HepG2 (cell line): Measurements from ENCODE around the gene DTNB. TPM values are rescaled to one million over a fixed set of nuclear protein-coding genes. Genes with fewer than 3 reads are reported as not detected.

Source experiments
- DMAP1 ChIP-seq: IDR thresholded peaks from 2 replicates; pipeline ENCODE4 v1.6.1; 2016
- GATAD2A ChIP-seq: IDR thresholded peaks from 2 replicates; pipeline ENCODE4 v1.6.1; 2016
- KDM2A ChIP-seq: sonication (generic); formaldehyde crosslinking; IDR thresholded peaks from 2 replicates; pipeline ENCODE4 v1.4.0; 2020; ENCODE audit warnings: low read depth, missing genetic modification reagents, borderline replicate concordance
- NCOA2 ChIP-seq: sonication (generic); formaldehyde crosslinking; IDR thresholded peaks from 2 replicates; pipeline ENCODE4 v1.8.0; 2022; ENCODE audit warnings: inconsistent platforms
- PHF21A ChIP-seq: sonication (generic); formaldehyde crosslinking; IDR thresholded peaks from 2 replicates; pipeline ENCODE4 v1.5.0; 2020; ENCODE audit warnings: mild to moderate bottlenecking, missing genetic modification reagents
- RFX1 ChIP-seq: fragments of 450-650 bp; IDR thresholded peaks from 2 replicates; pipeline ENCODE4 v1.6.1; 2017
- RFXAP ChIP-seq: sonication (generic); formaldehyde crosslinking; IDR thresholded peaks from 2 replicates; pipeline ENCODE4 v1.4.0; 2020; ENCODE audit warnings: missing genetic modification reagents, borderline replicate concordance
- YEATS2 ChIP-seq: sonication (generic); formaldehyde crosslinking; IDR thresholded peaks from 2 replicates; pipeline ENCODE4 v1.4.0; 2020; ENCODE audit warnings: missing genetic modification reagents, borderline replicate concordance
- YY1 ChIP-seq: IDR thresholded peaks from 2 replicates; pipeline ENCODE4 v1.6.1; 2011; ENCODE audit warnings: low read length, low read depth, moderate library complexity, mild to moderate bottlenecking; ENCODE audit not compliant: insufficient read depth, insufficient replicate concordance
- ZNF274 ChIP-seq: sonication (generic); formaldehyde crosslinking; IDR thresholded peaks from 2 replicates; pipeline ENCODE4 v1.5.1; 2020; ENCODE audit warnings: mild to moderate bottlenecking, missing genetic modification reagents
- ZNF446 ChIP-seq: sonication (generic); formaldehyde crosslinking; IDR thresholded peaks from 2 replicates; pipeline ENCODE4 v1.5.0; 2020; ENCODE audit warnings: mild to moderate bottlenecking, missing genetic modification reagents
- ZNF460 ChIP-seq: sonication (generic); formaldehyde crosslinking; IDR thresholded peaks from 2 replicates; pipeline ENCODE4 v1.5.1; 2020; ENCODE audit warnings: missing genetic modification reagents, mild to moderate bottlenecking, borderline replicate concordance
- ZNF562 ChIP-seq: sonication (generic); formaldehyde crosslinking; IDR thresholded peaks from 2 replicates; pipeline ENCODE4 v1.8.0; 2022; ENCODE audit warnings: missing genetic modification reagents, borderline replicate concordance
- ZNF589 ChIP-seq: sonication (generic); formaldehyde crosslinking; conservative IDR thresholded peaks from 2 replicates; pipeline ENCODE4 v1.8.0; 2022; ENCODE audit warnings: mild to moderate bottlenecking, moderate library complexity, missing genetic modification reagents
- ZNF879 ChIP-seq: sonication (generic); formaldehyde crosslinking; IDR thresholded peaks from 2 replicates; pipeline ENCODE4 v1.8.1; 2023; ENCODE audit warnings: missing genetic modification reagents
- polyA plus RNA-seq, 8 experiments: library from polyadenylated mRNA; depleted of rRNA in 3 of 8; stranded (reverse) in 7 of 8; unstranded in 1 of 8; fragments of >200 nt; fragmentation: Illumina TruSeq in 4 of 8; extraction: Trizol in 4 of 8; gene quantifications; 2 replicates each; pipeline versions ENCODE4 v1.2.1 to v1.2.3, GENCODE V29; 2011 to 2016; ENCODE audit warnings: low read depth in 4 of 8, missing spikeins in 1 of 8, mixed read lengths in 1 of 8; ENCODE audit not compliant: insufficient read depth in 1 of 8
- total RNA-seq, 5 experiments: library from RNA; depleted of rRNA; stranded (reverse); fragments of >200 nt; fragmentation: Illumina TruSeq; extraction: Trizol; gene quantifications; 2 replicates each; pipeline ENCODE4 v1.2.3, GENCODE V29; 2016; ENCODE audit warnings: low read depth in 1 of 5
- TF ChIP-seq, protein P1 (sequence below): sonication (generic); formaldehyde crosslinking; IDR thresholded peaks from 2 replicates; pipeline ENCODE4 v1.8.0; 2022; ENCODE audit warnings: missing genetic modification reagents, mild to moderate bottlenecking, moderate library complexity, borderline replicate concordance
- TF ChIP-seq, protein P2 (sequence below): sonication (generic); formaldehyde crosslinking; IDR thresholded peaks from 2 replicates; pipeline ENCODE4 v1.4.0; 2020; ENCODE audit warnings: missing genetic modification reagents
- TF ChIP-seq, protein P3 (sequence below): sonication (generic); formaldehyde crosslinking; IDR thresholded peaks from 2 replicates; pipeline ENCODE4 v1.9.0; 2022; ENCODE audit warnings: low read depth, missing genetic modification reagents
- TF ChIP-seq, protein P4 (sequence below): sonication (generic); formaldehyde crosslinking; IDR thresholded peaks from 2 replicates; pipeline ENCODE4 v1.5.0; 2020; ENCODE audit warnings: missing genetic modification reagents, mild to moderate bottlenecking, borderline replicate concordance
- TF ChIP-seq, protein P5 (sequence below): sonication (generic); formaldehyde crosslinking; IDR thresholded peaks from 2 replicates; pipeline ENCODE4 v1.4.0; 2020; ENCODE audit warnings: missing genetic modification reagents, mild to moderate bottlenecking, borderline replicate concordance

DTNB gene
- total and polyA plus RNA-seq, 2 of the 13 experiments (the other 11 are each of a cell fraction or from before 2014, with no cell fraction given): 14.4 to 23.9 TPM

DNA sequence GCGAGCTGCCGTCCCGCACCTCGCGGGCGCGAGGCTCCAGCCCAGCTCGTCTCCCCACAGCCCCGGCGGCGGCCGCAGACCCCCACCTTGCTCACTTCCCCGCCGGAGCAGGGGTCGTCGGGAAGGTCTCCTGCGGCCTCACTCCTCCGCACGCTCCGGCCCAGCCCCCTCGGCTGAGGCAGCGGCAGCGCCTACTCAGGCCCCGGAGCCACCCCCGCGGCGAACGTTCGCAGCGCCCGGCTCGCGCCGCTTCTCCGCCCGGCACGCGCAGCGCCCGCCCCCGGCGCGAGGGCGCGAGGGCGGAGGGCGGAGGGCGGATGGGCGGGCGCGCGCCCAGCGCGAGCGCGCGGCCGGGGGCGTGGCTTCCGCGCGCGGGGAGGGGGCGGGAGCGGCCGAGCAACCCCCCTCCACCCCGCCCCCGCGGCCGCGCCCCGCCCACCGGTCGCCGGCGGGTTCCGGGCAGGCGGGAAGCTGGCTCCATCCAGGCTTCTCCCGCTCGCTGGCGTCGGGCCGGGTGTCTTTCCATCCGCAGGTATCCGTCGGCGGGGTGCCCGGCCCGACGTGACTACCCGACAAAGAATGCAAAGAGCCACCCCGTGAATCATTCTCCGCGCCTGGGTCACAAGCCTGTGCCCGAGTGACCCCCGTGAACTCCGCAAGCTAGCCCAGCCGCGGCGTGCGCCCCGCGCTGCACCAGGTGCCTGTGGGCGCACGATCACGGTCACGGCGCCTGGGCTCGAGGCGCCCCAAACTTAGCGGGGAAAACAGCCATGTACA lies at the start of gene DTNB (continued):
- TF ChIP-seq, protein P1, sequence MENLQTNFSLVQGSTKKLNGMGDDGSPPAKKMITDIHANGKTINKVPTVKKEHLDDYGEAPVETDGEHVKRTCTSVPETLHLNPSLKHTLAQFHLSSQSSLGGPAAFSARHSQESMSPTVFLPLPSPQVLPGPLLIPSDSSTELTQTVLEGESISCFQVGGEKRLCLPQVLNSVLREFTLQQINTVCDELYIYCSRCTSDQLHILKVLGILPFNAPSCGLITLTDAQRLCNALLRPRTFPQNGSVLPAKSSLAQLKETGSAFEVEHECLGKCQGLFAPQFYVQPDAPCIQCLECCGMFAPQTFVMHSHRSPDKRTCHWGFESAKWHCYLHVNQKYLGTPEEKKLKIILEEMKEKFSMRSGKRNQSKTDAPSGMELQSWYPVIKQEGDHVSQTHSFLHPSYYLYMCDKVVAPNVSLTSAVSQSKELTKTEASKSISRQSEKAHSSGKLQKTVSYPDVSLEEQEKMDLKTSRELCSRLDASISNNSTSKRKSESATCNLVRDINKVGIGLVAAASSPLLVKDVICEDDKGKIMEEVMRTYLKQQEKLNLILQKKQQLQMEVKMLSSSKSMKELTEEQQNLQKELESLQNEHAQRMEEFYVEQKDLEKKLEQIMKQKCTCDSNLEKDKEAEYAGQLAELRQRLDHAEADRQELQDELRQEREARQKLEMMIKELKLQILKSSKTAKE (CRISPR knock-in tag): no peak
- TF ChIP-seq, protein P2, sequence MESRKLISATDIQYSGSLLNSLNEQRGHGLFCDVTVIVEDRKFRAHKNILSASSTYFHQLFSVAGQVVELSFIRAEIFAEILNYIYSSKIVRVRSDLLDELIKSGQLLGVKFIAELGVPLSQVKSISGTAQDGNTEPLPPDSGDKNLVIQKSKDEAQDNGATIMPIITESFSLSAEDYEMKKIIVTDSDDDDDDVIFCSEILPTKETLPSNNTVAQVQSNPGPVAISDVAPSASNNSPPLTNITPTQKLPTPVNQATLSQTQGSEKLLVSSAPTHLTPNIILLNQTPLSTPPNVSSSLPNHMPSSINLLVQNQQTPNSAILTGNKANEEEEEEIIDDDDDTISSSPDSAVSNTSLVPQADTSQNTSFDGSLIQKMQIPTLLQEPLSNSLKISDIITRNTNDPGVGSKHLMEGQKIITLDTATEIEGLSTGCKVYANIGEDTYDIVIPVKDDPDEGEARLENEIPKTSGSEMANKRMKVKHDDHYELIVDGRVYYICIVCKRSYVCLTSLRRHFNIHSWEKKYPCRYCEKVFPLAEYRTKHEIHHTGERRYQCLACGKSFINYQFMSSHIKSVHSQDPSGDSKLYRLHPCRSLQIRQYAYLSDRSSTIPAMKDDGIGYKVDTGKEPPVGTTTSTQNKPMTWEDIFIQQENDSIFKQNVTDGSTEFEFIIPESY (CRISPR knock-in tag): peak; percentile 74
- TF ChIP-seq NCOA2 (CRISPR knock-in tag) (no peak), YY1 (no peak), KDM2A (peak; percentile 42; the same call in 1 of the 2 replicates), ZNF562 (CRISPR knock-in tag) (peak; percentile 52; the same call in 1 of the 2 replicates), GATAD2A (no peak), ZNF446 (CRISPR knock-in tag) (no peak), YEATS2 (CRISPR knock-in tag) (peak; percentile 72), DMAP1 (CRISPR knock-in tag) (no peak), ZNF589 (CRISPR knock-in tag) (no peak; the same call in 1 of the 2 replicates), PHF21A (no peak; the same call in 1 of the 2 replicates), ZNF274 (CRISPR knock-in tag) (0 out of 2 replicates have a peak, but pooled peaks have one; percentile 29), ZNF879 (CRISPR knock-in tag) (peak; percentile 85; the same call in 1 of the 2 replicates), RFX1 (no peak), ZNF460 (CRISPR knock-in tag) (no peak), RFXAP (CRISPR knock-in tag) (no peak)
- TF ChIP-seq, protein P3, sequence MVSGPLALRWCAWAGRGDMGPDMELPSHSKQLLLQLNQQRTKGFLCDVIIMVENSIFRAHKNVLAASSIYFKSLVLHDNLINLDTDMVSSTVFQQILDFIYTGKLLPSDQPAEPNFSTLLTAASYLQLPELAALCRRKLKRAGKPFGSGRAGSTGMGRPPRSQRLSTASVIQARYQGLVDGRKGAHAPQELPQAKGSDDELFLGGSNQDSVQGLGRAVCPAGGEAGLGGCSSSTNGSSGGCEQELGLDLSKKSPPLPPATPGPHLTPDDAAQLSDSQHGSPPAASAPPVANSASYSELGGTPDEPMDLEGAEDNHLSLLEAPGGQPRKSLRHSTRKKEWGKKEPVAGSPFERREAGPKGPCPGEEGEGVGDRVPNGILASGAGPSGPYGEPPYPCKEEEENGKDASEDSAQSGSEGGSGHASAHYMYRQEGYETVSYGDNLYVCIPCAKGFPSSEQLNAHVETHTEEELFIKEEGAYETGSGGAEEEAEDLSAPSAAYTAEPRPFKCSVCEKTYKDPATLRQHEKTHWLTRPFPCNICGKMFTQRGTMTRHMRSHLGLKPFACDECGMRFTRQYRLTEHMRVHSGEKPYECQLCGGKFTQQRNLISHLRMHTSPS (CRISPR knock-in tag): peak; percentile 25; the same call in 1 of the 2 replicates
- TF ChIP-seq, protein P4, sequence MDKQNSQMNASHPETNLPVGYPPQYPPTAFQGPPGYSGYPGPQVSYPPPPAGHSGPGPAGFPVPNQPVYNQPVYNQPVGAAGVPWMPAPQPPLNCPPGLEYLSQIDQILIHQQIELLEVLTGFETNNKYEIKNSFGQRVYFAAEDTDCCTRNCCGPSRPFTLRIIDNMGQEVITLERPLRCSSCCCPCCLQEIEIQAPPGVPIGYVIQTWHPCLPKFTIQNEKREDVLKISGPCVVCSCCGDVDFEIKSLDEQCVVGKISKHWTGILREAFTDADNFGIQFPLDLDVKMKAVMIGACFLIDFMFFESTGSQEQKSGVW: no peak; the same call in 1 of the 2 replicates
- TF ChIP-seq, protein P5, sequence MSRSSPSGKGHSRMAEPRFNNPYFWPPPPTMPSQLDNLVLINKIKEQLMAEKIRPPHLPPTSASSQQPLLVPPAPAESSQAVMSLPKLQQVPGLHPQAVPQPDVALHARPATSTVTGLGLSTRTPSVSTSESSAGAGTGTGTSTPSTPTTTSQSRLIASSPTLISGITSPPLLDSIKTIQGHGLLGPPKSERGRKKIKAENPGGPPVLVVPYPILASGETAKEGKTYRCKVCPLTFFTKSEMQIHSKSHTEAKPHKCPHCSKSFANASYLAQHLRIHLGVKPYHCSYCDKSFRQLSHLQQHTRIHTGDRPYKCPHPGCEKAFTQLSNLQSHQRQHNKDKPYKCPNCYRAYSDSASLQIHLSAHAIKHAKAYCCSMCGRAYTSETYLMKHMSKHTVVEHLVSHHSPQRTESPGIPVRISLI (CRISPR knock-in tag): no peak
